HepG2 (cell line): ENCODE data around the gene ARHGEF39. TPM values are rescaled to one million over a fixed set of nuclear protein-coding genes. Genes with fewer than 3 reads are reported as not detected.
A peak's percentile ranks its signal among the peaks of the same experiment; 100 is the strongest.

Experiments used
- CBFB ChIP-seq: sonication (generic); formaldehyde crosslinking; IDR thresholded peaks from 2 replicates; pipeline ENCODE4 v1.4.0; 2020; ENCODE audit warnings: missing genetic modification reagents
- CBX2 ChIP-seq, 2 experiments: fragments of 200-600 bp in 1 of 2; sonication (generic); formaldehyde crosslinking in 1 of 2; IDR thresholded peaks; 2 replicates each; pipeline versions ENCODE4 v1.7.0 to v1.8.1; 2018 to 2022; ENCODE audit warnings: low read depth in 2 of 2, low read length in 1 of 2, mild to moderate bottlenecking in 1 of 2, missing genetic modification reagents in 1 of 2
- HIVEP1 ChIP-seq: sonication (generic); formaldehyde crosslinking; IDR thresholded peaks from 2 replicates; pipeline ENCODE4 v1.4.0; 2020; ENCODE audit warnings: mild to moderate bottlenecking, missing genetic modification reagents
- HOXA5 ChIP-seq: sonication (generic); formaldehyde crosslinking; IDR thresholded peaks from 2 replicates; pipeline ENCODE4 v1.4.0; 2020; ENCODE audit warnings: missing genetic modification reagents
- JARID2 ChIP-seq: sonication (generic); formaldehyde crosslinking; IDR thresholded peaks from 2 replicates; pipeline ENCODE4 v1.8.1; 2023; ENCODE audit warnings: missing genetic modification reagents, inconsistent platforms; ENCODE audit not compliant: insufficient replicate concordance
- MED1 ChIP-seq: sonication (generic); formaldehyde crosslinking; IDR thresholded peaks from 2 replicates; pipeline ENCODE4 v1.4.0; 2020; ENCODE audit warnings: missing genetic modification reagents
- MTA3 ChIP-seq: sonication (generic); formaldehyde crosslinking; IDR thresholded peaks from 2 replicates; pipeline ENCODE4 v1.4.0; 2020; ENCODE audit warnings: missing genetic modification reagents
- NFIB ChIP-seq: sonication (generic); formaldehyde crosslinking; IDR thresholded peaks from 2 replicates; pipeline ENCODE4 v1.9.0; 2021; ENCODE audit warnings: missing genetic modification reagents, mild to moderate bottlenecking, borderline replicate concordance
- NR1H2 ChIP-seq: sonication (generic); formaldehyde crosslinking; IDR thresholded peaks from 2 replicates; pipeline ENCODE4 v1.8.1; 2022; ENCODE audit warnings: low read depth, missing genetic modification reagents, borderline replicate concordance
- SALL2 ChIP-seq: sonication (generic); formaldehyde crosslinking; IDR thresholded peaks from 2 replicates; pipeline ENCODE4 v1.8.1; 2023; ENCODE audit warnings: mild to moderate bottlenecking, missing genetic modification reagents, inconsistent platforms
- SIX4 ChIP-seq: sonication (generic); formaldehyde crosslinking; IDR thresholded peaks from 2 replicates; pipeline ENCODE4 v1.4.0; 2020; ENCODE audit warnings: missing genetic modification reagents
- ZNF101 ChIP-seq: sonication (generic); formaldehyde crosslinking; IDR thresholded peaks from 2 replicates; pipeline ENCODE4 v1.4.0; 2020; ENCODE audit warnings: mild to moderate bottlenecking, low read depth, missing genetic modification reagents, borderline replicate concordance
- ZNF138 ChIP-seq: sonication (generic); formaldehyde crosslinking; IDR thresholded peaks from 2 replicates; pipeline ENCODE4 v1.5.0; 2020; ENCODE audit warnings: mild to moderate bottlenecking, low read depth, missing genetic modification reagents
- ZNF557 ChIP-seq: sonication (generic); formaldehyde crosslinking; IDR thresholded peaks from 2 replicates; pipeline ENCODE4 v1.4.0; 2020; ENCODE audit warnings: missing genetic modification reagents
- ZNF562 ChIP-seq: sonication (generic); formaldehyde crosslinking; IDR thresholded peaks from 2 replicates; pipeline ENCODE4 v1.8.0; 2022; ENCODE audit warnings: missing genetic modification reagents, borderline replicate concordance
- polyA plus RNA-seq, 8 experiments: library from polyadenylated mRNA; depleted of rRNA in 3 of 8; stranded (reverse) in 7 of 8; unstranded in 1 of 8; fragments of >200 nt; fragmentation: Illumina TruSeq in 4 of 8; extraction: Trizol in 4 of 8; gene quantifications; 2 replicates each; pipeline versions ENCODE4 v1.2.1 to v1.2.3, GENCODE V29; 2011 to 2016; ENCODE audit warnings: low read depth in 4 of 8, missing spikeins in 1 of 8, mixed read lengths in 1 of 8; ENCODE audit not compliant: insufficient read depth in 1 of 8
- total RNA-seq, 5 experiments: library from RNA; depleted of rRNA; stranded (reverse); fragments of >200 nt; fragmentation: Illumina TruSeq; extraction: Trizol; gene quantifications; 2 replicates each; pipeline ENCODE4 v1.2.3, GENCODE V29; 2016; ENCODE audit warnings: low read depth in 1 of 5
- TF ChIP-seq, protein P1 (sequence below): sonication (generic); formaldehyde crosslinking; IDR thresholded peaks from 2 replicates; pipeline ENCODE4 v1.5.1; 2020; ENCODE audit warnings: missing genetic modification reagents, mild to moderate bottlenecking, borderline replicate concordance
- TF ChIP-seq, protein P2 (sequence below): IDR thresholded peaks from 2 replicates; pipeline ENCODE4 v1.6.1; 2016
- TF ChIP-seq, protein P3 (sequence below): IDR thresholded peaks from 2 replicates; pipeline ENCODE4 v1.6.1; 2012; ENCODE audit warnings: inconsistent platforms
- TF ChIP-seq, protein P4 (sequence below): IDR thresholded peaks from 2 replicates; pipeline ENCODE4 v1.6.1; 2012; ENCODE audit warnings: low read length, improper control_type of control experiment
- TF ChIP-seq, protein P5 (sequence below): sonication (generic); formaldehyde crosslinking; conservative IDR thresholded peaks from 2 replicates; pipeline ENCODE4 v1.4.0; 2020; ENCODE audit warnings: mild to moderate bottlenecking, missing genetic modification reagents, moderate library complexity

The ARHGEF39 gene
- total and polyA plus RNA-seq, 2 of the 13 experiments (the other 11 are each of a cell fraction or from before 2014, with no cell fraction given) = 11.2 to 12.3 TPM

DNA sequence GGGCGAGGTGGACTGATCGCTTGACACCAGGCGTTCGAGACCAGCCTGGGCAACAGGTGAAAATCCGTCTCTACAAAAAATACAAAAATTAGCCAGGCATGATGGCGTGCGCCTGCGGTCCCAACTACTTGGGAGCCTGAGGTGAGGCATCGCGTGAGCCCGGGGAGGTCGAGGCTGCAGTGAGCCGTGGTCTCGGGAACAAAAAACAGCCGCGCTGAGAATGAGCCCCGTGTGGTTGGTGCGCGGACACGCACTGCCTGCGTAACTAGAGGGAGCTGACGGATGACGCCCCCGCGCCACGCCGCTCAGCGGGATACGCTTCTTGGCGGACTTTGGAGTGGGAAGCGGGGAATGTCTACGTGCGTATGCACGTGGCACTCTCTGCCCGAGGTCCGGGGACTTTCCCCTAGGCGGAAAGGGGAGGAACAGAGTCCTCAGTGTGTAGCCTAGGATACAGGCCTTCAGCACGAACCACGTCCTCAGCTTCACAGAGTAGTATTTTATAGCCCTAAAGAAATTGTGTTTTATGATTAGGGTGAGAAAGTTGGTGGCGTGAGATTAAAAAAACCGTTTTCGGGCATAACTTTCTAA lies 7.4 kb downstream of the ARHGEF39 start, which contains the start of gene RMRP (continued):
- TF ChIP-seq, protein P1, sequence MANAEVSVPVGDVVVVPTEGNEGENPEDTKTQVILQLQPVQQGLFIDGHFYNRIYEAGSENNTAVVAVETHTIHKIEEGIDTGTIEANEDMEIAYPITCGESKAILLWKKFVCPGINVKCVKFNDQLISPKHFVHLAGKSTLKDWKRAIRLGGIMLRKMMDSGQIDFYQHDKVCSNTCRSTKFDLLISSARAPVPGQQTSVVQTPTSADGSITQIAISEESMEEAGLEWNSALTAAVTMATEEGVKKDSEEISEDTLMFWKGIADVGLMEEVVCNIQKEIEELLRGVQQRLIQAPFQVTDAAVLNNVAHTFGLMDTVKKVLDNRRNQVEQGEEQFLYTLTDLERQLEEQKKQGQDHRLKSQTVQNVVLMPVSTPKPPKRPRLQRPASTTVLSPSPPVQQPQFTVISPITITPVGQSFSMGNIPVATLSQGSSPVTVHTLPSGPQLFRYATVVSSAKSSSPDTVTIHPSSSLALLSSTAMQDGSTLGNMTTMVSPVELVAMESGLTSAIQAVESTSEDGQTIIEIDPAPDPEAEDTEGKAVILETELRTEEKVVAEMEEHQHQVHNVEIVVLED (CRISPR knock-in tag) = peak; percentile 97
- TF ChIP-seq ZNF138 (CRISPR knock-in tag) = peak; percentile 92; the same call in 1 of the 2 replicates
- TF ChIP-seq, protein P2, sequence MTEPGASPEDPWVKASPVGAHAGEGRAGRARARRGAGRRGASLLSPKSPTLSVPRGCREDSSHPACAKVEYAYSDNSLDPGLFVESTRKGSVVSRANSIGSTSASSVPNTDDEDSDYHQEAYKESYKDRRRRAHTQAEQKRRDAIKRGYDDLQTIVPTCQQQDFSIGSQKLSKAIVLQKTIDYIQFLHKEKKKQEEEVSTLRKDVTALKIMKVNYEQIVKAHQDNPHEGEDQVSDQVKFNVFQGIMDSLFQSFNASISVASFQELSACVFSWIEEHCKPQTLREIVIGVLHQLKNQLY (CRISPR knock-in tag) = peak; percentile 96
- TF ChIP-seq SIX4 = peak; percentile 80; the same call in 1 of the 2 replicates
- TF ChIP-seq HIVEP1 = peak; percentile 93
- peak; percentile 94 for TF ChIP-seq NR1H2 (CRISPR knock-in tag)
- TF ChIP-seq, protein P3, sequence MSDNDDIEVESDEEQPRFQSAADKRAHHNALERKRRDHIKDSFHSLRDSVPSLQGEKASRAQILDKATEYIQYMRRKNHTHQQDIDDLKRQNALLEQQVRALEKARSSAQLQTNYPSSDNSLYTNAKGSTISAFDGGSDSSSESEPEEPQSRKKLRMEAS = peak; percentile 99
- TF ChIP-seq, protein P4, sequence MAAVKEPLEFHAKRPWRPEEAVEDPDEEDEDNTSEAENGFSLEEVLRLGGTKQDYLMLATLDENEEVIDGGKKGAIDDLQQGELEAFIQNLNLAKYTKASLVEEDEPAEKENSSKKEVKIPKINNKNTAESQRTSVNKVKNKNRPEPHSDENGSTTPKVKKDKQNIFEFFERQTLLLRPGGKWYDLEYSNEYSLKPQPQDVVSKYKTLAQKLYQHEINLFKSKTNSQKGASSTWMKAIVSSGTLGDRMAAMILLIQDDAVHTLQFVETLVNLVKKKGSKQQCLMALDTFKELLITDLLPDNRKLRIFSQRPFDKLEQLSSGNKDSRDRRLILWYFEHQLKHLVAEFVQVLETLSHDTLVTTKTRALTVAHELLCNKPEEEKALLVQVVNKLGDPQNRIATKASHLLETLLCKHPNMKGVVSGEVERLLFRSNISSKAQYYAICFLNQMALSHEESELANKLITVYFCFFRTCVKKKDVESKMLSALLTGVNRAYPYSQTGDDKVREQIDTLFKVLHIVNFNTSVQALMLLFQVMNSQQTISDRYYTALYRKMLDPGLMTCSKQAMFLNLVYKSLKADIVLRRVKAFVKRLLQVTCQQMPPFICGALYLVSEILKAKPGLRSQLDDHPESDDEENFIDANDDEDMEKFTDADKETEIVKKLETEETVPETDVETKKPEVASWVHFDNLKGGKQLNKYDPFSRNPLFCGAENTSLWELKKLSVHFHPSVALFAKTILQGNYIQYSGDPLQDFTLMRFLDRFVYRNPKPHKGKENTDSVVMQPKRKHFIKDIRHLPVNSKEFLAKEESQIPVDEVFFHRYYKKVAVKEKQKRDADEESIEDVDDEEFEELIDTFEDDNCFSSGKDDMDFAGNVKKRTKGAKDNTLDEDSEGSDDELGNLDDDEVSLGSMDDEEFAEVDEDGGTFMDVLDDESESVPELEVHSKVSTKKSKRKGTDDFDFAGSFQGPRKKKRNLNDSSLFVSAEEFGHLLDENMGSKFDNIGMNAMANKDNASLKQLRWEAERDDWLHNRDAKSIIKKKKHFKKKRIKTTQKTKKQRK = no peak
- no peak for TF ChIP-seq ZNF101 (CRISPR knock-in tag)
- TF ChIP-seq MED1 = peak; percentile 97
- TF ChIP-seq NFIB = no peak
- TF ChIP-seq HOXA5 = peak; percentile 96; the same call in 1 of the 2 replicates
- TF ChIP-seq MTA3 (CRISPR knock-in tag) = no peak
- TF ChIP-seq ZNF557 (CRISPR knock-in tag) = peak; percentile 97
- TF ChIP-seq JARID2 (CRISPR knock-in tag) = peak; percentile 81
- no peak for TF ChIP-seq ZNF562
- TF ChIP-seq CBFB = peak; percentile 78
- peak; percentile 35; the same call in 1 of the 2 replicates for TF ChIP-seq SALL2
- no peak for TF ChIP-seq CBX2 (IDR thresholded peaks at IDR 0.05; ENCODE audit: low read depth, low read length)
- TF ChIP-seq CBX2 (CRISPR knock-in tag; IDR thresholded peaks at IDR 0.05; ENCODE audit: low read depth) = peak; percentile 94
- TF ChIP-seq, protein P5, sequence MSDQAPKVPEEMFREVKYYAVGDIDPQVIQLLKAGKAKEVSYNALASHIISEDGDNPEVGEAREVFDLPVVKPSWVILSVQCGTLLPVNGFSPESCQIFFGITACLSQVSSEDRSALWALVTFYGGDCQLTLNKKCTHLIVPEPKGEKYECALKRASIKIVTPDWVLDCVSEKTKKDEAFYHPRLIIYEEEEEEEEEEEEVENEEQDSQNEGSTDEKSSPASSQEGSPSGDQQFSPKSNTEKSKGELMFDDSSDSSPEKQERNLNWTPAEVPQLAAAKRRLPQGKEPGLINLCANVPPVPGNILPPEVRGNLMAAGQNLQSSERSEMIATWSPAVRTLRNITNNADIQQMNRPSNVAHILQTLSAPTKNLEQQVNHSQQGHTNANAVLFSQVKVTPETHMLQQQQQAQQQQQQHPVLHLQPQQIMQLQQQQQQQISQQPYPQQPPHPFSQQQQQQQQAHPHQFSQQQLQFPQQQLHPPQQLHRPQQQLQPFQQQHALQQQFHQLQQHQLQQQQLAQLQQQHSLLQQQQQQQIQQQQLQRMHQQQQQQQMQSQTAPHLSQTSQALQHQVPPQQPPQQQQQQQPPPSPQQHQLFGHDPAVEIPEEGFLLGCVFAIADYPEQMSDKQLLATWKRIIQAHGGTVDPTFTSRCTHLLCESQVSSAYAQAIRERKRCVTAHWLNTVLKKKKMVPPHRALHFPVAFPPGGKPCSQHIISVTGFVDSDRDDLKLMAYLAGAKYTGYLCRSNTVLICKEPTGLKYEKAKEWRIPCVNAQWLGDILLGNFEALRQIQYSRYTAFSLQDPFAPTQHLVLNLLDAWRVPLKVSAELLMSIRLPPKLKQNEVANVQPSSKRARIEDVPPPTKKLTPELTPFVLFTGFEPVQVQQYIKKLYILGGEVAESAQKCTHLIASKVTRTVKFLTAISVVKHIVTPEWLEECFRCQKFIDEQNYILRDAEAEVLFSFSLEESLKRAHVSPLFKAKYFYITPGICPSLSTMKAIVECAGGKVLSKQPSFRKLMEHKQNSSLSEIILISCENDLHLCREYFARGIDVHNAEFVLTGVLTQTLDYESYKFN (CRISPR knock-in tag) = peak; percentile 82
